ENCODE results near the gene EBF3.

DNA sequence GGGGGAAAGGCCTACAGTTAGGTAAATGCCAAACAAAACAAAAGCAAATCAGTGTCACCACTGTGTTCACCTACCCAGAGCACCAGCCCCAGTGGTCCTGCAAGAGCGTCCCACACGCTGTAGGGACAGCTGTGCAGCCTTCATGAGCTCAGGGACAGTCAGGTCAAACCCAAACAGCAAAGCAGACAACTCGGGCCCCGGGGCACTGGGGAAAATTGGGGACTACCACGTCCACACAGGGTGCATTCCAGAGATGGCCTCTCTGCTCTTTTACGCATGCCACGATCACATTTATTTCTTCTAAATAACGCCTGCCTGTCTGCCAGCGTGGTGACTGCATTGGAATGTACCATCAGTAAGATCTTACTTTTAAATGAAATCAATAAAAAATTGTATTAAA lies 21.7 kb downstream of the EBF3 start:
- TF ChIP-seq POLR2A (IDR thresholded peaks at IDR 0.05): no peak
- TF ChIP-seq, protein P1, sequence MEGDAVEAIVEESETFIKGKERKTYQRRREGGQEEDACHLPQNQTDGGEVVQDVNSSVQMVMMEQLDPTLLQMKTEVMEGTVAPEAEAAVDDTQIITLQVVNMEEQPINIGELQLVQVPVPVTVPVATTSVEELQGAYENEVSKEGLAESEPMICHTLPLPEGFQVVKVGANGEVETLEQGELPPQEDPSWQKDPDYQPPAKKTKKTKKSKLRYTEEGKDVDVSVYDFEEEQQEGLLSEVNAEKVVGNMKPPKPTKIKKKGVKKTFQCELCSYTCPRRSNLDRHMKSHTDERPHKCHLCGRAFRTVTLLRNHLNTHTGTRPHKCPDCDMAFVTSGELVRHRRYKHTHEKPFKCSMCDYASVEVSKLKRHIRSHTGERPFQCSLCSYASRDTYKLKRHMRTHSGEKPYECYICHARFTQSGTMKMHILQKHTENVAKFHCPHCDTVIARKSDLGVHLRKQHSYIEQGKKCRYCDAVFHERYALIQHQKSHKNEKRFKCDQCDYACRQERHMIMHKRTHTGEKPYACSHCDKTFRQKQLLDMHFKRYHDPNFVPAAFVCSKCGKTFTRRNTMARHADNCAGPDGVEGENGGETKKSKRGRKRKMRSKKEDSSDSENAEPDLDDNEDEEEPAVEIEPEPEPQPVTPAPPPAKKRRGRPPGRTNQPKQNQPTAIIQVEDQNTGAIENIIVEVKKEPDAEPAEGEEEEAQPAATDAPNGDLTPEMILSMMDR (IDR thresholded peaks at IDR 0.05): no peak
